Activated gamma-delta T cell treated with anti-CD3 and anti-CD28 coated beads, Interleukin-2, amount 50 U/mL, for 16 hours (primary cell): ENCODE measurements around the gene KCNN1.
"Not testable (repeated sequence)": the region's sequence is repeated elsewhere in the genome, so short reads cannot be mapped to it uniquely, and the experiment has no call there.

Experiments used
- DNase-seq: peaks from one replicate; pipeline ENCODE4 v3.0.0-alpha.2; 2020; ENCODE audit warnings: low read depth

The KCNN1 gene

GRCh38 chr19:17966550-17967256, at the start of gene KCNN1:
Gene KCNN1 (plus strand): TSS chr19:17967107. CDS start chr19:17973889, 6,782 bp downstream.
- no peak for DNase-seq

DNA sequence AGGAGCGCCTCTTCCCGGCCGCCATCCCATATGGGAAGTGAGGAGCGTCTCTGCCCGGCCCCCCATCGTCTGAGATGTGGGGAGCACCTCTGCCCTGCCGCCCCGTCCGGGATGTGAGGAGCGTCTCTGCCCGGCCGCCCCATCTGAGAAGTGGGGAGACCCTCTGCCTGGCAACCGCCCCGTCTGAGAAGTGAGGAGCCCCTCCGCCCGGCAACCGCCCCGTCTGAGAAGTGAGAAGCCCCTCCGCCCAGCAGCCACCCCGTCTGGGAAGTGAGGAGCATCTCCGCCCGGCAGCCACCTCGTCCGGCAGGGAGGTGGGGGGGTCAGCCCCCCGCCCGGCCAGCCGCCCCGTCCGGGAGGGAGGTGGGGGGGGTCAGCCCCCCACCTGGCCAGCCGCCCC, 48.8 kb upstream of the KCNN1 start:
- DNase-seq: not testable (repeated sequence)

GRCh38 chr19:17919122-17919521, 47.8 kb upstream of the KCNN1 start:
- DNase-seq: not testable (repeated sequence)

- DNase-seq: no peak
Measured at GRCh38 chr19:17920527-17920926, 46.4 kb upstream of the KCNN1 start.

GRCh38 chr19:17922138-17922537, 44.8 kb upstream of the KCNN1 start:
- DNase-seq: no peak

- no peak for DNase-seq
Measured at GRCh38 chr19:17926044-17926443, 40.9 kb upstream of the KCNN1 start.

DNA sequence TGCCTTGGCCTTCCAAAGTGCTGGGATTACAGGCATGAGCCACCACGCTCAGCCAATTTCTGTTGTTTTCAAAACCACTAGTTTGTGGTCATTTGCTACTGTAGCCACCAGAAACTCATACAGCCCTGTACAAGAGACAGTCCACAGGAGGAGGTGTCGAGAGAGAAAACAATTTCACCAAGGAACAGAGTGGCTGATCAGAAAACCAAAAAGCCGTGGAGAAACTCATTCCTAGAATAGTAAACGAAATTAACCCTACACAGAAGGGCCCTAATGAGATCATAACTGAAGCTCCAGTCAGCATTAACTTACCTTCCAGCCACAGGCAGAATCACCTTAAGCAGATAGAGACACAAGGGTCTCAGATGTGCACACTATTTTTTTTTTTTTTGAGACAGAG, 37.9 kb upstream of the KCNN1 start:
- DNase-seq: no peak

- DNase-seq: no peak
Measured at GRCh38 chr19:17931532-17932191, 35.2 kb upstream of the KCNN1 start.

DNA sequence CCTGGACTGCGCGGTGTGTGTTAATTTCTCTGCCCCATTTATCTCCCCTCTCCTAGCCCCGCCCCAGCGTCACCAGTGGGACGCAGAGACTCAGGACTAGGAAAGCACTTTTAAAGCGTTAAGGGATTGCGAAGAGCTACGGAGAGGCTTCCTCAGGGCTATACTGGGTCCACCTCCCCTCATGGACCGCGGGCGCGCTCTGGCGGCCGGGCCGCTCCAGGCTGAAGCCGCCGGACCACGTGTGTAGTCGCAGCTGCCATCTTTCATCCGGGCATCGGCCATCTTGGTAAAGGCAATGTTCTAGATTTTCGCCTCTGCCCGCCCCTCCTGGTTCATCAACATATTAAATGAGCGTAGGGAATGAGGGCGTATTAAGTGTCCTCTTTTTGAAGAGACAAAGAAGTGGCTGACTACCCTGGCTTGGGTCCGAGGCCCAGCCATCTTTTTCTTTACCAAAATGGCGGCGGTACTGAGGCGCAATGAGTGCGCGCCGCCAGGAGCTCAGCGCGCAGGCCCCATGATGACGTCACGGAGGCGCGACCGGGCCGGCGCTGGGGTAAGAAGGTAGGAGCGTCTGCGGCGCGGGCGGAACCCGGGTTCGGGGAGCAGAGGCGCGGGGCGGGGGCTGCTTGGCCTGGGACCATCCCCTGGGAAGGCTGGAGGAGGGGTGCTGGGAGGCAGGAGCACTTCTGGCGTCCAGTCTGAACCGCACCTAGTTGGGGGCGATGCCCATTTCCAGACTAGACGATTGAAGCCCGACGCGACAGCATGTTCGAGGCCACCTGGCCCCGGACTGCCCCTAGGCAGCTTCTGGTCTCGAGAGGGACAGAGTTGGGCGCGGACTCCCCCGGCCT, 34.2 kb upstream of the KCNN1 start, which contains the start of gene CCDC124:
Gene CCDC124, plus strand, starts transcription at position 531 of the 854 bp plus-strand sequence. CDS start 3,406 bp downstream, outside the sequence.
- peak; percentile 83 for DNase-seq

DNA sequence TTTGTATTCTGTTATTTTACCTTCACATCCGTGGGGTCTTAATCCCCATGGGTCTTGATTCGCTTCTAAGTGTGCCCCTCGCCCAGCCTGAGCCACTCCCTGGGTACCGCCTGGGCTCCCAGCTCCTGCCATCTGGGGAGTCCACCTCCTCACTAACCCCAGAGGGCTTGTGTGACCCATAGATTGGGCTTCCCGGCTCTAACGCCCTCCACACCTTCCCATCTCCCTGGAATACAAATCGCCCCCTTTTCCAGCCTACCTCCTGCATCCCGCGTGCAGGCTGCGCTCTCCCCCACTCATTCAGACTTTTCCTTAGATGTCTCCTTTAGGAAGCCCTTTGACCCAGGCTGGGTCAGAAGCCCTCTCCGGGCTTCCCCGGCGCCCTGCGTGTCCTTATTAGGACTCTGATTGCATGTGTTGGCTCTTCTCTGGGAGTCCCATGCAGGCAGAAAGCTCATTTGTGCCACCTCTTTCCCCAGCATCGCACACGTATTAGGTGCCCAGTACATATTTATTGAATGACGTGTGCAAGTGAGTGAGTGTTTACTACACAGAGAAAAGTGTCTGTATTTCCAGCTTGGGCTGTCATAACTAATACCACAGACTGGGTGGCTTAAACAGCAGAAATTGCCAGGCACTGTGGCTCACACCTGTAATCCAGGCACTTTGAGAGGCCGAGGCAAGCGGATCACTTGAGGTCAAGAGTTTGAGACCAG, 33.3 kb upstream of the KCNN1 start:
- no peak for DNase-seq

- no peak for DNase-seq
Measured at GRCh38 chr19:17936379-17936778, 30.5 kb upstream of the KCNN1 start.

DNA sequence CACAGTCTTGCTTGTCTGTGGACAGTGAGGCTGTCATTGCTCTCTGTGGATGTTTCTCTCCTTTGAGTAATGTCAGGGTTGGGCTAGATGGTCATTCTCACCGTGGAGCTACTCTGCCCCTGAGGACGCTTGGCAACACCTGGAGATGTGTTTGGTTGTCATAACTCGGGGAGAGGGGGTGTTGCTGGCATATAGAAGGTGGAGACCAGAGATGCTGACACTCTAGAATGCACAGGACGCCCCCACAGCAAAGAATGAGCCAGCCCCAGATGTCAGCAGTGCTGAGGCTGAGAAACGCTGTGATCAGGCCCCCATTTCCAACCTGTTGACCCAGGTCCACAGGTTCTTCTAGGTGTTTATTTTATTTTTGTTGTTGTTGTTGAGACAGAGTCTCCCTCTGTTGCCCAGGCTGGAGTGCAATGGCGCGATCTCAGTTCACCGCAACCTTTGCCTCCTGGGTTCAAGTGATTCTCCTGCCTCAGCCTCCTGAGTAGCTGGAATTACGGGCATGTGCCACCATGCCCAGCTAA, 29.5 kb upstream of the KCNN1 start:
- DNase-seq: no peak

DNA sequence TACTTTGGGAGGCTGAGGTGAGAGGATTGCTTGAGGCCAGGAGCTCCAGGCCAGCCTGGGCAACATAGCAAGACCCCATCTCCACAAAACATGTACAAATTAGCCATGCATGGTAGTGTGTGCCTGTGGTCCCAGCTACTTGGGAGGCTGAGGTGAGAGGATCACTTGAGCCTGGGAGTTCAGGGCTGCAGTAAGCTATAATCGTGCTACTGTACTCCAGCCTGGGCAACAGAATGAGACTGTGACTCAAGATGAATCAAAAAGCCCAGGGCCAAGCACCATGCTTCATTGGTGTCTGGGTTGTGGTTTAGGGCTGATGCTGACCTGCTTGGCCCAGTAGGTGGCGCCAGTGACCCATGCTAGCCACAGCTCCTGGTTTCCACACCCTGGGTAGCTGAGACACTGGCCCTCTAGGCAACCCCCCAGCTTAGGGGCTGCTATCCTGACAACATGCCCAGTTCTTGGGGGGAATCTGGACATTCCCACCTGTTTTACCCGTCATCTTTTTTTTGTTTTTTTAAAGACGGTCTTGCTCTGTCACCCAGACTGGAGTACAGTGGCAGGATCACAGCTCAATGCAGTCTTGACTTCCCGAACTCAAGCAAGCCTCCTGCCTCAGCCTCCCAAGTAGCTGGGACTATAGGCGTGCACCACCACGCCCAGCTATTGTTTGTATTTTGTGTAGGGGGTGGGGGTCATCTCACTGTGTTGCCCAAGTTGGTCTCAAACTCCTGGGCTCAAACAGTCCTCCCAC, 28.6 kb upstream of the KCNN1 start:
- peak; percentile 79 for DNase-seq

DNA sequence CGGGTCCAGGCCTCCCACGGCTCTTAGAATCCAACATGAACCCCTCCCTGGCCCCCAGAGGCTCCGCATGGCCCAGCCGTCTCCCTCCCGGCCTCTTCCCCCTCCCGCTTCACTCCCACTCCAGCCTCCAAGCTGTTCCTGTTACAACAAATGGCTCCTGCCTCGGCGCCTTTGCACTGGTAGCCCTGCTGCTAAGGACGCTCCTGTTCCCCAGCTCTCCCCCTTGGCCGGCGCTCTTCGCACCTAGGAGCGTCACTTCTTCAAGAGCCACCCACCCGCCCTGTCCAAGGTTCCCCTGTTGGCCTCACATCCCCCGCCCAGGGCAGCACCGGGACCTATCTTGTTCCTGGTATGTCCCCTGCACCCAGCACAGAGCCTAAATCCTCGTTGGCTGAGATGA, 24.7 kb upstream of the KCNN1 start:
- DNase-seq: no peak

- no peak for DNase-seq
Measured at GRCh38 chr19:17942582-17943273, 24.2 kb upstream of the KCNN1 start.

- no peak for DNase-seq
Measured at GRCh38 chr19:17943274-17944221, 23.4 kb upstream of the KCNN1 start.

- DNase-seq: no peak
Measured at GRCh38 chr19:17944301-17944700, 22.6 kb upstream of the KCNN1 start.

GRCh38 chr19:17946965-17947784, 19.7 kb upstream of the KCNN1 start:
- DNase-seq: no peak
